Adipose tissue (tissue), 3 donors: ENCODE measurements around the gene CLCN5. TPM values are rescaled to one million over a fixed set of nuclear protein-coding genes. Genes with fewer than 3 reads are reported as not detected.

ENCODE experiments used
- H3K27ac ChIP-seq: one replicate; pipeline ENCODE4 v1.5.1; 2013; ENCODE audit warnings: low read depth, low read length
- WGBS, 3 donors: extraction: QIAGEN DNeasy Blood & Tissue Kit; methylation state at CpG; one replicate each; pipeline ENCODE4 v1.1.7; 2013; 5-methylcytosine and 5-hydroxymethylcytosine counted together
- polyA plus RNA-seq, 3 donors: library from polyadenylated mRNA; stranded (reverse); fragments of 200-250 nt; gene quantifications; one replicate each; pipeline ENCODE4 v1.2.3, GENCODE V29; 2013
- donor health status: healthy with polysubstance abuse.
- donor health status: Bipolar disorder and iron deficiency.
- donor health status: healthy.

Gene CLCN5
- polyA plus RNA-seq, 3 donors = 0.67 to 1.3 (median 1.2) TPM

GRCh38 chrX:50066318-50066937, 144.0 kb downstream of the CLCN5 start:
- WGBS, 3 donors = 35 to 82% (median 77%) methylated on average over 4 of the region's 4 CpGs
- no peak overlapping the region for H3K27ac ChIP-seq

DNA sequence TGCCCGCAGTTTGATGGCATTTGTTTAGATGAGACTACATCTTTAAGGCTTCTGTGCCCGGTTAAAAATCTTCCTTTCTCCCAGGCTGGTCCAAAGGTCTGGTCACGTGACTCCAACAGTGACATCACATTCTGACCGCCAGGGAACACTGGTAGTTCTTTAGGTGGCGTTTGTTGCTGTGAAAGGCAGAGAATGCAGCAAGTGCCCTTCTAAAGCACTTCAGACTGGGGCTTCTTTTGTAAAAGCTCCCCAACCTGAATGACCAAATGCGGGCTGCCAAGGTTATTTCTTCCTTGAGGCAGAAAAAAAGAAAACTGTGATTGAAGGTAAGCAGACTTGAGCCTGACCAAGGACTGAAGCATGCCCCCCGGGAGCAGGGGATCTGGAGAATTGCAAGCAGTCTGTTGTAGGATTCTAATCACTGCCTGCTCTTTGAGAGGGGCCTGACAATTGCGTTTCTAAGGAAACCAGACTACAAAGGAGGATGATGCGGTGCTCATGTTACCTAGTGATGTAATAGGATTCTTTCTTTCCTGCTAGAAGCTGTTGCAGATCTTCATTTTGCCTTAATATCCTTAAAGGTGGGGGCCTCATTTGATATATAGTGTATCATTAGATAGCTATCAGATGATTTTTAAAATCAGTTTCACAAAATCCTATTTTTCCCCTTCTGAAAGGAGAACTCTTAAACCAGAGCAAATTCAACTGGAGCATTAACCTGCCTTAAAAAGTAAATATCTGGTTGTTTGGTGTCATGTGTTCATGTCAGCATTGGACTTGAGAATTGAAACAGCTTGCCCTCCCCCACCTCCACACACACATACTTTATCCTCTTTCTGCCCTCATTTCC, 145.3 kb downstream of the CLCN5 start:
- no peak overlapping the region for H3K27ac ChIP-seq
- 9 to 57% (median 53%) methylated on average over 9 of the region's 9 CpGs for WGBS, 3 donors

DNA sequence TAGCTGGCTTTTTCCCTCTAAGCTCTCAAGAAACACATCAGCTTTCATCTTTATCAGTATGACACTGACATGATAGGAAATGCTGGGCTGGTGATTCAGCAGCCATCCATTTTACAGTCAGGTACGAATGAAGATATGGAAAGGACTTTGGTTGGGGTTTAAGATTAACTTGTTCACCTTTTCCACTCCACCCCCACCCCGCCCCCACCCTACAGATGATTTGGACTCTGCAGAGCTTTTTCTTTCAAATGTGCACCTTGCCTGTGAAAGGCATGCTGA, 145.8 kb downstream of the CLCN5 start:
- H3K27ac ChIP-seq = no peak overlapping the region
- WGBS, 3 donors = 44 to 84% (median 60%) methylated on average over 2 of the region's 2 CpGs

GRCh38 chrX:50068893-50069292, 146.5 kb downstream of the CLCN5 start:
- H3K27ac ChIP-seq = no peak overlapping the region
- 81 to 97% (median 96%) methylated on average over 2 of the region's 2 CpGs for WGBS, 3 donors

DNA sequence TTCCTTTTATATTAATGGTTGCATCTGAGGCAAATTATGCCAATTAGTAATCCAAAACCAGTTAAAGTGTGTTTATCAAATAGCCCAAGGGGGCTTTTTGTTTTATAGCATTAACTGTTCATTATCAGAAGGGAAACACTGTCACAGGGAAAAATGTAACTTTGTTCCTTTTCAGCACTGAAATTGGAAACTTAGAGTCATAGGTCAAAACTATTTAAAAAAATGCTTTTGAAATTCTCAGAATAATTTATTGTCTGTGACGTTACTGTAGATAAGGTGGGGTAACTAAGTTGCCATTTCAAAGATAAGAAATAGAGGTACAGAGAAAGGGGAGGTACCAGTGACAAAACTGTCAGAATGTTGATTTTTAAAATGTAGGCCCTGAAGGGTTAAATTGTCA, 149.1 kb downstream of the CLCN5 start:
- H3K27ac ChIP-seq = no peak overlapping the region
- 43 to 71% (median 64%) methylated on average over 1 of the region's 1 CpG for WGBS, 3 donors

DNA sequence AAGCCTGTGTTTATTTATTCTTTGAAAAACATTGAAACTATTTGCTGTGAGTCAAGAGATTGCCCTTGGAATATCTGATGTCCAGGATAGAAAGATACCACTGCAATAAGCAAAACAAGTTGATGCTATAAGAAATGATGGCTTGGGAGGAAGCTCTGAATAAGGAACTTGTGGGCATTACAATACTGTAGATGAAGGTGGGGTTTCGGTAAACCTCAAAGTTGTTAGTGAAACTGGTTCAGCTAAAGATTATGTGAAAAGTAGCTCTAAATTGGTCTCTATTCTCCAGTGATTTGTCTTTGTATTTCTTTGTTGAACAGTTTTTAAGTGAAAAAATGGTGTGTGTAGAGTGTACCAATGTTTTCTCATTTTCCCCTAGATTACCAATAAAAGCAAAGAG, 149.7 kb downstream of the CLCN5 start:
- WGBS, 3 donors = 53 to 100% (median 84%) methylated on average over 1 of the region's 1 CpG
- H3K27ac ChIP-seq = no peak overlapping the region

DNA sequence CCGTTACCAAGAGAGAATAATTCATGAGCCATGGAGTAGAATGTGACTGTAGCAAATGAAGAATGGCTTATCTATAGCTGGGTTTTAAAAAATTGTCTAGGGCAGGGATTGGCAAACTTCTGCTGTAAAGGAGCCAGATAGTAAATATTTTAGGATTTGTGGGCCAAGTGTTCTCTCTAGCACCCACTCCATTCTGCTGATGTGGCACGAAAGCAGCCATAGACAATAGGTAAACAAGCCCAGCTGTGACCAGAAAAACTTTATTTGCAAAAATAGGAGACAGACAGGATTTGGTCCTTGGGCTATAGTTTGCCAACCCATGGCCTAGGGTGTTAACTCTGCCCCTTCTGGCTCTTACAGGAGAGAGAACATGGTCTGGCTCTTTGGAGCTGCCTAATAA, 151.2 kb downstream of the CLCN5 start:
- H3K27ac ChIP-seq = no peak overlapping the region
- 62 to 96% (median 80%) methylated on average over 2 of the region's 2 CpGs for WGBS, 3 donors

DNA sequence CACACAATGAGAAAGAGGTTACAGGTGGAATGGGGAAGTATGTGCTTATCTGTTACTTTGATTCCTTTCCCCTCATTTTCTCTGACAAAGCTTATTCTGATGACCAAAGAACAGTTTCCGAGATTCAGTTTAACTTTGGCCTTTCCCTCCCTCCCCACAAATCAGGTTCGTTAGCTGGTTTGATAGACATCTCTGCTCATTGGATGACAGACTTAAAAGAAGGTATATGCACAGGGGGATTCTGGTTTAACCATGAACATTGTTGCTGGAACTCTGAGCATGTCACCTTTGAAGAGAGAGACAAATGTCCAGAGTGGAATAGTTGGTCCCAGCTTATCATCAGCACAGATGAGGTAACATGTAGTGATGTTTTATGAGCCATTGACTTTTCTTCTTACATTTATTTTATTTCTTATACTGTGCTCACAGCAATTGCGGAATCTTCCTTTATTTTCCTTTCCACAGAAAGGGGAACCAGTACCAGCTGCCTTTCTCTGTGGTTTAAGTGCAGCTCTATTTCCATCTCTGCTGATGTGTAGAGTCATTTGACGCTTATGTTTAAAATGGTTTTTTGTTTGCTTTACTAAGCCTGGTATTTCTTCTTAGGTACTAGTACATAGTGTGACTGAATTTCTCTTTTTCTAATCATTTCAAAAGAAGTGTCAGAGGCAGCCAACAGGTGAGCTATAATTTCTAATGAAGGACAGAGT, 153.4 kb downstream of the CLCN5 start:
- H3K27ac ChIP-seq = no peak overlapping the region
- 65 to 81% (median 73%) methylated on average over 4 of the region's 4 CpGs for WGBS, 3 donors

DNA sequence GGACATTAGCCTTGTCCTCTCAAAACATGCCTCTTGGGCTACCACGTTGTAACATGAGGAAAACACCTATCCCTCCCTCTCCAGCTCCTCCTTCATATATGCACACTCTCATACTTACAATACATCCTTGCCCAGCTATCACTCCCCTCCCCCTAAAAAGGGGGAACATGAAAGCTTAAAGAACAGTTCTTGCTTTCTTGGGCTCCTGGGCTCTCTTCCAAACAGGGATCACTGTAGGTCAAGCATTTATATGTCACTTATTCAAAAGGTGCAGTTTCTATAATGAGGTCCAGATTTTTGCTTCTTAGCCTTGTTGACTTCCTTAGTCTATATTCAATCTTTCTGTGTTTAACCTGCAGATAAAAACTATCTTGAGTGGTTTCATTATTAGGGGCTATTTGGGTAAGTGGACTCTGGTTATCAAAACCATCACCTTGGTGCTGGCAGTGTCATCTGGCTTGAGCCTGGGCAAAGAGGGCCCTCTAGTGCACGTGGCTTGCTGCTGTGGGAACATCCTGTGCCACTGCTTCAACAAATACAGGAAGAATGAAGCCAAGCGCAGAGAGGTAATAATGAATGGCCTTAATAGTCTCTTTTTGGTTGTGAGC, 159.0 kb downstream of the CLCN5 start:
- H3K27ac ChIP-seq = no peak overlapping the region
- WGBS, 3 donors = 26 to 43% (median 36%) methylated on average over 3 of the region's 3 CpGs

- H3K27ac ChIP-seq = no peak overlapping the region
- 61 to 97% (median 87%) methylated on average over 2 of the region's 2 CpGs for WGBS, 3 donors
Observed at GRCh38 chrX:50082741-50083140, 160.3 kb downstream of the CLCN5 start.

DNA sequence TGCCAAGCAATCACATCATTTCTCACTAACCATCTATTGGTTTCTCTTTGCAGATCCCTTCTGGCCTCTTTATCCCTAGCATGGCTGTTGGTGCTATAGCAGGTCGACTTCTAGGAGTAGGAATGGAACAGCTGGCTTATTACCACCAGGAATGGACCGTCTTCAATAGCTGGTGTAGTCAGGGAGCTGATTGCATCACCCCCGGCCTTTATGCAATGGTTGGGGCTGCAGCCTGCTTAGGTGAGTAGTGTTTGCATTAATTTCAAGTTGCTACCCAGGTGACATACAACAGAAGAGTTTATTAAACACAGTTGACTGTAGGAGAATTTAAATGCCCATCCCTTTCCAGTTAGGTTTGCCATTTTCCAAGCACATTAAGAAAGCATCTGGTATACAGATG, 166.2 kb downstream of the CLCN5 start:
- 64 to 82% (median 74%) methylated on average over 3 of the region's 3 CpGs for WGBS, 3 donors
- no peak overlapping the region for H3K27ac ChIP-seq

DNA sequence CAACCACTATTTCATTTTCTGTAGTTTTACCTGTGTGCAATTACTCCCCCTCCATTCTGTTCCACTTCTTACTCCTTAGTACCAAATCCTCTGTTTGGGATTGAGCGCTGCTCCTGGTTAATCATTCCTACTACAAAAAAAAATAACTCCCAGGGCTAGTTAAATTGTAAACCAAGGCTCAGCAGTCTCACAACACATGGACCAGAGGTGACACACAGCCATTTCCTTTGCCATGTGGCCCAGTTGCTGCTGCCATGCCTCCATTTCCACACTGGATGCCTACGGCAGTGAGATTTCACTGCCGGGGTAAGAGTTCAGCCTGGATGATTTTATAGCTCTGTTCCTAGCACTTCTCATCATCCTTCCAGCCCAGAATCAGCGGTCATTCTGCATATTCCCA, 171.2 kb downstream of the CLCN5 start:
- WGBS, 3 donors = 70 to 99% (median 91%) methylated on average over 4 of the region's 4 CpGs
- no peak overlapping the region for H3K27ac ChIP-seq

DNA sequence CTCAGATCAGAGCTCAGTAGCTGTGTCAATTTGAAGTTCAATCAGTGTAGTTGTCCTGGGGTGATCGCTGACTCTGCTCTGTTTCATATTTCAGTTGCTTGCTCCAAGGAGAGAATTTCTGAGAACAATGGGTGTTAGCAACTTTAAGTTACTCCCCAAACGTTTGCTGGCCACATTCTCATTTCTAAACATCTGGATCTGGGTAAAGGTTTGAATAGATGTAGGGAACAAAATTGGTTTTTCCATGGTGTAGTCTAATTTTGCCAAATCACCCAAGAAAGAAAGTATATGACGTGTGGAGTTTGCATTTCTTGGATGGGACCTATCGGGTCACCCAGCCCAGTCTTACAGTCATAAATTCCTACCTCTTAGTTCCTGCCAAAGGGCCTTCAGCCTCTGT, 174.7 kb downstream of the CLCN5 start:
- 47 to 80% (median 72%) methylated on average over 4 of the region's 4 CpGs for WGBS, 3 donors
- H3K27ac ChIP-seq = no peak overlapping the region

DNA sequence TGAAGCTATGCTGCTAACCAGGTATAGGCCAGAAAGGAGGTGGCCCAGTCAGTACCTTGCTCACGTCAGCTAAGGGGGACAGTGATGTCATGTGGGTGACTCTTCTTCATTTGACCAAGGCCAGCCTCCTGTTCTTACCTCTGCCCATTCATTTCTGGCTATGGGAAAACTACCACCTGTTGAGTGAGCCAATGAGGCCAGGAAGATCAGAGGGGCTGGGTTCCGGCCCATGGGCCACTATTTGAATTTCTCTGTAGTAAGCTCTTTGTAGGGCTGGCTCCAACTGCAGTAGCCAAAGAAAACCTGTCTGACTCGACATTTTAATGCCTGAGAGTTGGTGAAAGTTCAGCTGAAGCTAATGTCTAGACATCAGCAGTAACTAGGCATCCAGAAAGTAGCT, 175.8 kb downstream of the CLCN5 start:
- no peak overlapping the region for H3K27ac ChIP-seq
- WGBS, 3 donors = 38 to 84% (median 56%) methylated on average over 3 of the region's 3 CpGs

- WGBS, 3 donors = 83 to 99% (median 95%) methylated on average over 5 of the region's 5 CpGs
- no peak overlapping the region for H3K27ac ChIP-seq
Observed at GRCh38 chrX:50098749-50099148, 176.4 kb downstream of the CLCN5 start.

GRCh38 chrX:50099331-50099730, 176.9 kb downstream of the CLCN5 start:
- 63 to 74% (median 66%) methylated on average over 4 of the region's 4 CpGs for WGBS, 3 donors
- no peak overlapping the region for H3K27ac ChIP-seq

DNA sequence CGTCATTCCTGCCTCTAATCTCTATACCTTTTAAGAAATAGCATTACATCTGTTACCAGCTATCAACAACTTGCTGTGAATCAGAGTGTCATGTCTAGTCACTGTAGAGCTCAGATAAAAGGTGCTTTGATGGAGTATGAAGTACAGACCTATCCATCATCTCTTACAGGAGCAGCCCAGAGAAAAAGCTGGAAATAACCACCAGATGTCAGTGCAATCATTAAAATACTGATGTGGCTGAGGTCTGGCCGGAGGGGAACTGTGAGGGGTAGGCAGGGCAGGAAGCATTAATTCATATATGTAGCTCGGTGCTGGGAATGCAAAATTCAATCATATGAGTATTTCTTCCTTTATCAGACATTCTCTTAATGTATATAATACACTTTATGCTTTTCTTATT, 177.8 kb downstream of the CLCN5 start:
- whole genome bisulfite sequencing, 3 donors = 36 to 52% (median 37%) methylated on average over 3 of the region's 3 CpGs
- no peak overlapping the region for H3K27ac ChIP-seq

GRCh38 chrX:50103176-50103575, 180.8 kb downstream of the CLCN5 start:
- H3K27ac ChIP-seq = no peak overlapping the region

DNA sequence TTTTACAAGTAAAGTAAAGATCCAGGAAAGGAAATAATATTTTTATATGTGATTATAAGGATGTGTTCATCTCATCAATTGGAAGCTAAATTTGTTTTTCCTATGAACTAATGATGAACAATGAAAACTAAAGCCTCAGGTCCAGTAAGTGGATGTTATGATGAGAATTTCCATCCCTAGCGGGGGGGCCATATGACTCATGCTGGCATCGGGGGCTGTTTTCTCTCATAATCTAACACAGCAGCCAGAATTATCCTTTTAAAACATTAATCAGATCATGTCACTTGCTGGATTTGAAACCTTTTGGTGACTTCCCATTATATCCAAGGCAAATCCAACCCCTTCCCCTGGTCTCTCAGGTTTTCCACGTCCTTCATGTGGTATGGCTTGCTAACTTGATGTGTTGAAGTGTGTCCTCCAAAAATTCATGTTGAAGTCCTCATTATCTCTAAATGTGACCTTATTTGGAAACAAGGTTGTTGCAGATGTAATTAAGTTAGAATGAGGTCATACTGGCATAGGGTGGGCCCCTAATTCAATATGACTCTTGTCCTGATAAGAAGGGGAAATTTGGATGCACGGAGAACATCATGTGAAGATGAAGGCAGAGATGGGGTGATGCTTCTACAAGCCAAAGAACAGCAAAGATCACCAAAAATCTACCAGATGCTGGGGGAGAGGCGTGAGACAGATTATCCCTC, 181.6 kb downstream of the CLCN5 start:
- no peak overlapping the region for H3K27ac ChIP-seq
- 59 to 85% (median 68%) methylated on average over 4 to 5 of the region's 5 CpGs for WGBS, 3 donors

More at GRCh38 chrX:50103176-50103575, 180.8 kb downstream of the CLCN5 start:
- 67 to 100% (median 94%) methylated on average over 1 of the region's 1 CpG for WGBS, 3 donors
